PC-3 (cell line): Measurements from ENCODE around the gene PI4KA. TPM values are rescaled to one million over a fixed set of nuclear protein-coding genes. Genes with fewer than 3 reads are reported as not detected.

Source experiments
- ATAC-seq: fragments of 200-7000 bp; cut with Tn5 transposase; 2 replicates; pipeline ENCODE4 v1.9.1; 2020; ENCODE audit warnings: mild to moderate bottlenecking, moderate library complexity
- BruUV-seq: library from RNA; stranded (reverse); fragments of 400-500 nt; replicated peaks from 2 replicates; lab custom pipeline; 2021; lab: Mats Ljungman, UMichigan
- CTCF ChIA-PET: fragments of 300-600 bp; sonication (Branson Sonifier 250); formaldehyde crosslinking; loops from one replicate; lab custom pipeline; 2022; ENCODE audit warnings: antibody characterized with exemption; lab: Charles Lee
- POLR2A ChIA-PET: fragments of 300-600 bp; sonication (Branson Sonifier 250); formaldehyde crosslinking; loops from one replicate; lab custom pipeline; 2022; ENCODE audit warnings: antibody characterized with exemption; ENCODE audit not compliant: unreplicated experiment; lab: Charles Lee
- DNase-seq: peaks from one replicate; pipeline ENCODE4 v3.0.0-alpha.2; 2015
- H2AFZ ChIP-seq: fragments of 300-600 bp; sonication (generic); 2 replicates; pipeline ENCODE4 v1.6.0; 2016; ENCODE audit warnings: antibody characterized with exemption, low read length
- H3F3A ChIP-seq: fragments of 300-600 bp; sonication (generic); one replicate; pipeline ENCODE4 v1.6.0; 2017; ENCODE audit warnings: antibody characterized with exemption, low read length, control low read depth, mild to moderate bottlenecking; ENCODE audit not compliant: unreplicated experiment
- H3K27ac ChIP-seq: fragments of 300-600 bp; sonication (generic); 2 replicates; pipeline ENCODE4 v1.5.1; 2016; ENCODE audit warnings: mild to moderate bottlenecking, low read length
- H3K27me3 ChIP-seq: fragments of 300-600 bp; sonication (generic); 2 replicates; pipeline ENCODE4 v1.6.1; 2016; ENCODE audit warnings: low read length, mixed read lengths
- H3K36me3 ChIP-seq: fragments of 300-600 bp; sonication (generic); 2 replicates; pipeline ENCODE4 v1.6.1; 2016; ENCODE audit warnings: low read depth, mixed run types, low read length, mixed read lengths
- H3K4me1 ChIP-seq: fragments of 300-600 bp; sonication (generic); 2 replicates; pipeline ENCODE4 v1.5.1; 2016; ENCODE audit warnings: low read length; ENCODE audit not compliant: insufficient read depth
- H3K4me2 ChIP-seq: fragments of 300-600 bp; sonication (generic); 2 replicates; pipeline ENCODE4 v1.6.0; 2016; ENCODE audit warnings: low read length
- H3K4me3 ChIP-seq: fragments of 300-600 bp; sonication (generic); 2 replicates; pipeline ENCODE4 v1.5.1; 2016; ENCODE audit warnings: mild to moderate bottlenecking, low read length, mixed read lengths
- H3K79me2 ChIP-seq: fragments of 300-600 bp; sonication (generic); 2 replicates; pipeline ENCODE4 v1.6.1; 2017; ENCODE audit warnings: low read length, mixed read lengths
- H3K9ac ChIP-seq: fragments of 300-600 bp; sonication (generic); 2 replicates; pipeline ENCODE4 v1.6.0; 2016; ENCODE audit warnings: mild to moderate bottlenecking, low read length
- H3K9me2 ChIP-seq: fragments of 300-600 bp; sonication (generic); replicated peaks from 2 replicates; pipeline ENCODE4 v1.6.1; 2016; ENCODE audit warnings: mixed run types, low read length, mixed read lengths
- H3K9me3 ChIP-seq: fragments of 300-600 bp; sonication (generic); 2 replicates; pipeline ENCODE4 v1.6.1; 2016; ENCODE audit warnings: low read length, mixed read lengths
- H4K20me1 ChIP-seq: fragments of 300-600 bp; sonication (generic); 2 replicates; pipeline ENCODE4 v1.6.1; 2016; ENCODE audit warnings: low read length, mixed read lengths
- CTCF ChIP-seq: fragments of 300-600 bp; sonication (generic); conservative IDR thresholded peaks from 2 replicates; pipeline ENCODE4 v1.5.1; 2017; ENCODE audit warnings: antibody characterized with exemption, low read depth, mild to moderate bottlenecking, low read length
- EZH2 ChIP-seq: fragments of 300-600 bp; sonication (generic); IDR thresholded peaks from one replicate; pipeline ENCODE4 v1.6.1; 2017; ENCODE audit warnings: antibody characterized with exemption, mild to moderate bottlenecking, low read length; ENCODE audit not compliant: unreplicated experiment
- EZH2phosphoT487 ChIP-seq: fragments of 300-600 bp; sonication (generic); IDR thresholded peaks from 2 replicates; pipeline ENCODE4 v1.6.1; 2018; ENCODE audit warnings: mild to moderate bottlenecking, antibody characterized with exemption, low read length, borderline replicate concordance
- intact Hi-C: fragments of 100-400 bp; cut with micrococcal nuclease; formaldehyde crosslinking; loops from 2 replicates; pipeline ENCODE4 v1.9.0; 2023
- total RNA-seq: library from RNA; depleted of rRNA; stranded (reverse); fragments of >200 nt; gene quantifications from 2 replicates; pipeline ENCODE4 v1.2.3, GENCODE V29; 2014

The PI4KA gene
- total RNA-seq, 1 experiment from 2014 or later, result 39.7 TPM

GRCh38 chr22:20741008-20741633, 117.5 kb downstream of the PI4KA start:
- H3K36me3 ChIP-seq, result peaks cover 11% of the 10 kb centered on the region
- H3K4me3 ChIP-seq, result no peak overlapping the region
- H3F3A ChIP-seq, result no peaks in the 10 kb centered on the region
- intact Hi-C loops, result no loop called here
- no peak for ATAC-seq
- peaks cover 5% of the 10 kb centered on the region; the same call in 1 of the 2 replicates for H3K9me3 ChIP-seq
- TF ChIP-seq EZH2 (no peak), CTCF (no peak), EZH2phosphoT487 (no peak)
- no peaks in the 10 kb centered on the region for H3K4me1 ChIP-seq
- H3K9ac ChIP-seq, result no peak overlapping the region
- no peaks in the 10 kb centered on the region for H3K79me2 ChIP-seq
- H3K4me2 ChIP-seq, result no peak overlapping the region
- ChIA-PET POLR2A (interaction anchor here (0.6 kb wide), 1 partner anchor 104 kb away, joined by 3 read pairs; no protein-coding TSS in a partner anchor), CTCF (no interaction called here)
- BruUV-seq, result no TSS peak
- H3K9me2 ChIP-seq, result no peaks in the 10 kb centered on the region
- no peaks in the 10 kb centered on the region for H3K27me3 ChIP-seq
- no peak overlapping the region for H3K27ac ChIP-seq
- H2AFZ ChIP-seq, result no peak overlapping the region
- DNase-seq, result no peak
- H4K20me1 ChIP-seq, result no peaks in the 10 kb centered on the region

- TF ChIP-seq CTCF, result no peak
- no peak for TF ChIP-seq EZH2phosphoT487
- no peak for TF ChIP-seq EZH2
- H3K9me2 ChIP-seq, result no peaks in the 10 kb centered on the region
- intact Hi-C loops, result no loop called here
Observed at GRCh38 chr22:20740222-20740951, 118.2 kb downstream of the PI4KA start.

More at GRCh38 chr22:20740222-20740951, 118.2 kb downstream of the PI4KA start:
- Histone ChIP-seq H3K4me1 (no peaks in the 10 kb centered on the region), H3K36me3 (peaks cover 11% of the 10 kb centered on the region), H3K79me2 (no peaks in the 10 kb centered on the region), H3K4me3 (no peak overlapping the region), H3K9me3 (peaks cover 5% of the 10 kb centered on the region; the same call in 1 of the 2 replicates), H3K27me3 (no peaks in the 10 kb centered on the region), H4K20me1 (no peaks in the 10 kb centered on the region), H3K9ac (no peak overlapping the region), H2AFZ (no peak overlapping the region), H3F3A (no peaks in the 10 kb centered on the region), H3K4me2 (no peak overlapping the region), H3K27ac (no peak overlapping the region)
- DNase-seq (no peak), ATAC-seq (no peak)
- ChIA-PET POLR2A (no interaction called here), CTCF (no interaction called here)
- BruUV-seq, result no TSS peak
